ENCODE measurements around the gene URB1.
"Not testable (repeated sequence)": the region's sequence is repeated elsewhere in the genome, so short reads cannot be mapped to it uniquely, and the experiment has no call there.

Gene URB1

GRCh38 chr21:32411350-32412161 is 18.7 kb upstream of the URB1 start:
- DNase-seq, result peak; percentile 16 to 30 (median 24)

- no peak for DNase-seq
Measured at GRCh38 chr21:32410916-32411315, 18.1 kb upstream of the URB1 start.

GRCh38 chr21:32410291-32410690 is 17.5 kb upstream of the URB1 start:
- DNase-seq, result no peak

- no peak for DNase-seq
Measured at GRCh38 chr21:32406405-32406804, 13.6 kb upstream of the URB1 start.

- DNase-seq, result peak; percentile 6 to 7 (median 6)
Measured at GRCh38 chr21:32403201-32403777, 10.5 kb upstream of the URB1 start.

DNA sequence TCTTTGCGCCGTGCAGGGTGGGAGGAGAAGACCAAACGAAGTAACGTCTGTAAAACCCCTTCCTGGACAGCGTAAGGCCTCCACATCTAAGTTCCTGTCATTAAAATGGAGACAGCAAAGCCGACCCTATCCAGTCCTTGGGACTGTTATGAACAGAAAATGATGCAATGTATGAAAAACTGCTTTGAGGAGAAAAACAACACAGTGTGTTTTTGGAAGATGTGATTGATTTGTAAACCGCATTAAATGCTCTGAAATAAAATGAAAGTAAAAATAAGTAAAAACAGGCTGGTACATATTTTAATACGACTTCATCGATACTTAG is 827 bp upstream of the URB1 start:
- no peak for DNase-seq

DNA sequence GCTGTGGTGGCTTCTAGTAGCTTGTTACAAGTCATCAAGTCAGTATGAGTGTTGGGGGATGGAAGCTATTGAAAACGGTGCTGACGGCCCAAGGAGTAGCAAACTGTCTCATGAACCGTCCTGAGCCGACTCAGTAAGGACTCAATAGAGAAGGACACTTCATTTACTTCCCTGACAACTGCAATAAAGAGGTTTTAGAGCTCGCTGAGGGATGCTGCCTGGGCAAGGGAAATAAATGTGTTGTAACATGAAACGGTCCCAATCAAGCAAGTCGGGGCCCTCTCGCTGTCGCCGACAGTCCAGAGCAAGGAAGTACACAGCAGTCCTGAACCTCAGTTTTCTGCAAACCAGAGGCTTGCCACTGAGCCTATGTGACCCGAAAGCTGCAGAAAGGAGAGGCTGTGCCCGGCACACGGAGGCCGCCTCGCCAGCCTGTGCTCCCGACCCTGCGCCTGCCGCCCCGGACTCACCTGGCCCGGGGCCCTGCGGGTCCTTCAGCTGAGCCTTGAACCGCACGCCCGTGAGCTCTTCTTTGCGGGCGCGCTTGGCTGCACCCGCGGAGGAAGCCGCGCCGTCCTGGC is 423 bp downstream of the URB1 start:
- DNase-seq, result no peak

GRCh38 chr21:32391755-32392154 is 1.1 kb downstream of the URB1 start:
- DNase-seq, result no peak

GRCh38 chr21:32390537-32391224 is 2.1 kb downstream of the URB1 start:
- DNase-seq, result not testable (repeated sequence)

GRCh38 chr21:32389337-32390015 is 3.3 kb downstream of the URB1 start:
- no peak for DNase-seq

- DNase-seq, result no peak
Measured at GRCh38 chr21:32388306-32388705, 4.5 kb downstream of the URB1 start.

GRCh38 chr21:32387151-32387550 is 5.7 kb downstream of the URB1 start:
- no peak for DNase-seq

GRCh38 chr21:32386195-32386870 is 6.5 kb downstream of the URB1 start:
- no peak for DNase-seq

DNA sequence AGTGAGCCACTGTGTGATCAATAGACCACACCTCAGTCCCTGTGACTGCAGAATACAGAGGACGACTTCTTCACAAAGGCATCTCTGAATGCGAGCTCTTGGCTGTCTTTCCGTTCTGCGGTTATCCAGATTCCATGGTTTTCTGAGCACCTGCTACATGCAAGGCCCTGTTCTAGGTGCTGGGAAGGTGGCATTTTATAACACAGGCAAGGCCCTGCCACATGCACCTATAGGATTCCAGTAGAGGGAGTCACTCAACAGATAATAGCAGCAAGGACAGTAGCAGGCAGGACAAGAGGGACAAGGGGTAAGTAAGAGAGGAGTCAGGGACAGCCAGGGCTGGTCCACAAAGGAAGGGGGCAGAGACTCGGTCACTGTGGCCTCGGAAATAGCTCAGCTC is 9.0 kb downstream of the URB1 start:
- no peak for DNase-seq

GRCh38 chr21:32382108-32382644 is 10.6 kb downstream of the URB1 start:
- DNase-seq, result no peak

GRCh38 chr21:32381571-32381970 is 11.2 kb downstream of the URB1 start:
- no peak for DNase-seq

DNA sequence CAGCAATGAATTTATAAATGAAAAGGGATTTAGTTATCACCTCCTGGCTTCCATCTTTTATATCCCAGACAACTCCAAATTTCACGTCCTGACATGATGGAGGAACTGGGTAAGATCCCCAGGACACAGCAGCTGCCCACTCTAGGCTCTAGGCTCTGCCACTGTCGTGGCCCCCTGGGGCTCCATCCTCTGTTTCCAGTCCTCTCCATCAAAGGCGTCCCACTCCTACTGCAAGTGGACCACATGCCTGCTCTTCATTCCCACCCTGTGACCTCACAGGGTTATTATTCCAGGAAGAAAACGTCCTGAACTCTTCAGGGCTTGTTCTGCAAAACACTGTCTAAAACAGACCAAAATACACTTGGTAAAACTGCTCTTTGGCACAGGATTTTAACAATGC is 11.9 kb downstream of the URB1 start:
- DNase-seq, result no peak

DNA sequence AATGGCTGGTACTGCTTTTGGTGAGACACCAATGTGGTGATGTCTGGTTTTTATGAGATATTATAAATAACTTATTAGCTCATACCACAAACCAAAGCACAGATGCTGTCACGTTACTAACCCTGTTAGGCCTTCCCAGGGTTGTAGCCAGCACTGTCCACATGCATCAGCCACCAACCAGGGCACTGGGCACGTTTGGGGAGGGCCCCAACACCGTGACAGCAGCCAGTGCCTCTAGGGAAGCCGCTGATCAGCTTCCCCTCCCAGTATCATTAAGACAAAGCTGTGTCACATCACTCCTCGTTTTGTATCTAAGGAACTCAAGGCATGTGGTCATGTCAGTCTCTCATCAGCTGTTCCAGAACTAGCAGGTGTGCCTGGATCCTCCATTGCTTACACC is 13.9 kb downstream of the URB1 start:
- no peak for DNase-seq

DNA sequence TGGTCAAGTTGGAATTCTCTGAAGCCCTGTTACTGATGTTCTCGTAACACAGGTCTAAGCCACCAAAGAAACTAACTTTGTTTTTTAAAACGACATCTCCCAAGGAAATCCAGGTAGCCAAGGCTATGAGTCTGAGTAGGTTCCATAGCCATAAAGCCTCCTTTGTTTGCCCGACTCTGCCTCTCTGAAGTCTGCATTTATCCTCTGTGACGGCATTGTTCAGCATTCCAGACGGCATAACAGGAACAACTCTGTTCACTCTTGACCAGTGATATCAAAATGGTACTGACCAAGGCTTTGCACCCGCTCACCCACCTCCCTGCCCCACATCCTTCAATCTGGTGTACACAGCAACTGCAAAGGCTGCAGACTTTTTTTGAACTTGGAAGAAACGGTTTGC is 14.8 kb downstream of the URB1 start:
- DNase-seq, result no peak

- no peak for DNase-seq
Measured at GRCh38 chr21:32377506-32377905, 15.3 kb downstream of the URB1 start.

- no peak for DNase-seq
Measured at GRCh38 chr21:32372755-32373154, 20.1 kb downstream of the URB1 start.

- DNase-seq, result no peak
Measured at GRCh38 chr21:32371913-32372314, 20.9 kb downstream of the URB1 start.

Measured in activated CD4-positive, CD25-positive, alpha-beta regulatory T cell (primary cell).